ENCODE results near the gene POLR3A.

Gene POLR3A

GRCh38 chr10:78047314-78047891 lies 18.1 kb upstream of the POLR3A start:
- DNase-seq (ENCODE audit: low spot score) (peak; percentile 75), FAIRE-seq (no peak)

- DNase-seq (ENCODE audit: low spot score) (no peak), FAIRE-seq (no peak)
These were observed 17.5 kb upstream of the POLR3A start for GRCh38 chr10:78046711-78047269.

- FAIRE-seq, result no peak
- DNase-seq (ENCODE audit: low spot score), result no peak
These were observed 16.5 kb upstream of the POLR3A start for GRCh38 chr10:78045856-78046255.

GRCh38 chr10:78045237-78045636 lies 15.9 kb upstream of the POLR3A start:
- FAIRE-seq, result no peak

GRCh38 chr10:78044699-78045098 lies 15.4 kb upstream of the POLR3A start:
- DNase-seq (ENCODE audit: low spot score) (no peak), FAIRE-seq (no peak)

More at GRCh38 chr10:78045237-78045636, 15.9 kb upstream of the POLR3A start:
- no peak for DNase-seq (ENCODE audit: low spot score)

GRCh38 chr10:78044179-78044578 lies 14.9 kb upstream of the POLR3A start:
- FAIRE-seq, result no peak
- no peak for DNase-seq (ENCODE audit: low spot score)

- FAIRE-seq (no peak), DNase-seq (ENCODE audit: low spot score) (no peak)
These were observed 13.4 kb upstream of the POLR3A start for GRCh38 chr10:78042752-78043104.

GRCh38 chr10:78042058-78042751 lies 12.9 kb upstream of the POLR3A start:
- no peak for FAIRE-seq
- no peak for DNase-seq (ENCODE audit: low spot score)

- FAIRE-seq (no peak), DNase-seq (ENCODE audit: low spot score) (no peak)
These were observed 12.1 kb upstream of the POLR3A start for GRCh38 chr10:78041170-78042057.

GRCh38 chr10:78039743-78040142 lies 10.4 kb upstream of the POLR3A start:
- FAIRE-seq, result no peak
- no peak for DNase-seq (ENCODE audit: low spot score)

- FAIRE-seq (no peak), DNase-seq (ENCODE audit: low spot score) (no peak)
These were observed 9.7 kb upstream of the POLR3A start for GRCh38 chr10:78038791-78039547.

- FAIRE-seq (no peak), DNase-seq (ENCODE audit: low spot score) (no peak)
These were observed 8.8 kb upstream of the POLR3A start for GRCh38 chr10:78038105-78038504.

- FAIRE-seq, result no peak
- no peak for DNase-seq (ENCODE audit: low spot score)
These were observed 6.7 kb upstream of the POLR3A start for GRCh38 chr10:78035933-78036583.

- FAIRE-seq, result no peak
These were observed 6.1 kb upstream of the POLR3A start for GRCh38 chr10:78035437-78035836.

GRCh38 chr10:78035025-78035424 lies 5.7 kb upstream of the POLR3A start:
- no peak for DNase-seq (ENCODE audit: low spot score)
- no peak for FAIRE-seq

More at GRCh38 chr10:78035437-78035836, 6.1 kb upstream of the POLR3A start:
- no peak for DNase-seq (ENCODE audit: low spot score)

GRCh38 chr10:78033637-78034470 lies 4.5 kb upstream of the POLR3A start, which contains the start of gene RPS24:
Gene RPS24 (plus strand): TSS chr10:78033863. CDS start chr10:78033902, 39 bp downstream.
- DNase-seq (ENCODE audit: low spot score) (peak; percentile 96), FAIRE-seq (no peak)

GRCh38 chr10:78033387-78033636 lies 4.0 kb upstream of the POLR3A start:
- DNase-seq (ENCODE audit: low spot score), result no peak
- FAIRE-seq, result no peak

- DNase-seq (ENCODE audit: low spot score) (peak; percentile 23), FAIRE-seq (no peak)
These were observed 662 bp downstream of the POLR3A start for GRCh38 chr10:78028438-78029268.
